GM19193 (cell line): ENCODE measurements around the gene NOS1.

Experiments used
- POLR2A ChIP-seq: IDR thresholded peaks from 4 replicates; pipeline ENCODE4 v1.6.1; 2011; ENCODE audit not compliant: insufficient read depth, insufficient read length; ENCODE audit errors: extremely low read depth

Gene NOS1

DNA sequence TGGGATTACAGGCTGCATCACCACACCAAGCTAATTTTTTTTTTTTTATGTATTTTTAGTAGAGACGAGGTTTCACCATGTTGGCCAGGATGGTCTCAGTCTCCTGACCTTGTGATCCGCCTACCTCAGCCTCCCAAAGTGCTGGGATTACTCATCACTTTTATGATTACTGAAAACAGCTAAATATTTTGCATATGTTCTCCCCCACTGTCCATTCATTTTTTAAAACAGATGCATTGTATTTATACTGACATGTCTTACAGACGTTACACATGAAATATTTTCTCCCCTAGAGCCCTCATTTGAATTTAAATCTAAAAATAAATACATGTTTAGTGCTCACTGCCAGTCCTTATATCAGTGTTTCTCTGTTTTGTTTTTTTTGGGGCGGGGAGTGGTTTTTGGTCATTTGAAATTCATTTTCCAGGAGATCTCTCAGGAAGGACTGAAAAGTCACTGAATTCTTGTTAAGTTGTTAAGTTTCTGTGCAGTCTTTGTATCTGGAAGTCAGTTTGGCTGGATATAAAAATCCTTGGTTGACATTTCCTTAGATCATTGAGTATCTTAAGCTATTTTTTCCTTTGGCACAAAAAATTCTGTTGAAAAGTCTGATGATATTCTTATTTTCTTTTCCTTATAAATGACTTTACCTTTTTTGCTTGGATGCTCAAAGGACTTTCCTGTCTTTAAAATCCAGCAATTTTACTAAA is 180.5 kb downstream of the NOS1 start:
- no peak for TF ChIP-seq POLR2A

DNA sequence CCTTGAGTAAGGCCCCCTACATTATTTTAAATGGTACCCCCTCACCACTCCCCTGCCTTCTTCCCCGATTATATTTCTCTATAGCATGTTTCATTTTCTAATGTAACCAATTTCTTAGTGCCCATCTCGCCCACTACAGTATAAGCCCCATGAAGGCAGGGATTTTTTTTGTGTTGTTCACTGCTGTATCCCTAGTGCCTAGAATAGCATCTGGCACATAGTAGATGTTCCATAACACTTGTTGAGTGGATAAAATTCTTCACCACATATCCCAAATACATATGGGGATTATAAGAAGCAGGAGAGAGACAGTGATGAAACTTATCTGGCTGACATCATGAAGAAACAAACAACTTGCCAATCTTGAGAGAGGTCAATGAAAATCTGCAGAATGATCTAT is 182.7 kb downstream of the NOS1 start:
- TF ChIP-seq POLR2A = no peak

DNA sequence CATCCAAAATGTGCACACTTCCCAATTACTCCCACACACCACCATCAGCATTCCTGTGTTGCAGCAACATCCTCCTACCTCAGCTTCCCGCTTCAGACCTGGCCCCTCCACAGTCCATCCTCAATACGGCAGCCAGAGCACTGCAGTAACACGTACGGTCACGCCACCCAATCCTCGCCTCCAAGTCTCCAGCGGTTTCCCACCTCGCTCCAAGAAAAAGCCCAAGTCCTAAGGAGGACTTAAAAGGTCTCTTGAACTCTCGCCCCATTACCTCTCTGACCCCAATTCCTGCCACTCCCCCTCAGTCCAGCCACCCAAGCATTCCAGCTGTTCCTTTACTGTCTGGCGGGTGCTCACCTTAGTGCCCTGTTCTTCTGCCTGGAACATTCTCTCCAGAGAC is 183.1 kb downstream of the NOS1 start:
- no peak for TF ChIP-seq POLR2A

- no peak for TF ChIP-seq POLR2A
Measured at GRCh38 chr12:117172168-117172567, 189.3 kb downstream of the NOS1 start.

- TF ChIP-seq POLR2A = no peak
Measured at GRCh38 chr12:117171499-117172162, 189.8 kb downstream of the NOS1 start.

DNA sequence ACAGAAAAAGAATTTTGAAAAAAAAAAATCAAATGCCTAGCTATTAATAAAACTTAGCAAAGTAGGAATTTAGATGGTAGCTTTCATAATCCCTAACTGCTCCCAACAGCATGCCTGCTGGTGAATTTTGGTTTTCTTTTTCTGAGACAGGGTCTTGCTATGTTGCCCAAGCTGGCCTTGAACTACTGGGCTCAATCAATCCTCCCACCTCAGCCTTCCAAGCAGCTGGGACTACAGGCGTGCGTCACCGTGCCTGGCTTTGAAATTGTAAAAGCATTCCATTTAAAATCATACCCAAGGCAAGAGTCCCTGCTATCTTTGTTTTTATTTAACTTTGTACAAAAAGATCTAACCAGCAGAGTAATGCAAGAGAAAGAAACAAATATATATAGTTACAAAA is 191.9 kb downstream of the NOS1 start:
- TF ChIP-seq POLR2A = no peak

- TF ChIP-seq POLR2A = no peak
Measured at GRCh38 chr12:117168976-117169375, 192.4 kb downstream of the NOS1 start.

- no peak for TF ChIP-seq POLR2A
Measured at GRCh38 chr12:117167769-117168168, 193.7 kb downstream of the NOS1 start.

DNA sequence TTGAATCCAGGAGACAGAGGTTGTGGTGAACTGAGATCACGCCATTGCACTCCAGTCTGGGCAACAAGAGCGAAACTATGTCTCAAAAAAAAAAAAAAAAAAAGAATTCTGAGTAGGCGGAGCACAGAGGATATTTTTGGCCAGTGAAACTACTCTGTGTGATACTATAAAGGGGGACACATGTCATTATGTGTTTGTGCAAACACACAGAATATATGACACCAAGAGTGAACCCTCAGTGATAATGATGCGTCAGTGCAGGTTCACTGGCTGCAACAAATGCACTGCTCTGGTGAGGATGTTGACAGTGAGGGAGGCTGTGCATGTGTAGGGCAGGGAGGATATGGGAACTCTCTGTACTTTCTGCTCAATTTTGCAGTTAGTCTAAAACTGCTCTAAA is 195.3 kb downstream of the NOS1 start:
- no peak for TF ChIP-seq POLR2A

DNA sequence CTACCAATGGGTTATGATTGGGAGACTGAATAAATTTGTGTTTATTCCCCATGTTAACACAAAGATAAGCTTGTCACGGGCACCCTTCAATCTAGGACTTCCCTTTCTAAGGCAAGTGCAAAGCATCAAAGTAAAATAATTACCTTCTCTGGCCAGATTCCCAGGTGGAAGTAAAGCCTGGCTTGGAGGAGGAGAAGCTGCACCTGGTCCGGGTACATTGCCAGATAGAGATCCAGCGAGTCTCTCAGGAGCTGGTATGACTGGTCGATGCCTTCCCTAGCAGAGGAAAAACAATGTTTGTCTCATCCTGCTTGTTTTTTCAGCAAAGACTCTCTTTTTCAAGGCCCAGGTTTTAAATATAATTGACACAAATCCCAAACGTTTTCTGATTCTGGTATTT is 196.1 kb downstream of the NOS1 start:
- TF ChIP-seq POLR2A = no peak

- no peak for TF ChIP-seq POLR2A
Measured at GRCh38 chr12:117162633-117163032, 198.8 kb downstream of the NOS1 start.

DNA sequence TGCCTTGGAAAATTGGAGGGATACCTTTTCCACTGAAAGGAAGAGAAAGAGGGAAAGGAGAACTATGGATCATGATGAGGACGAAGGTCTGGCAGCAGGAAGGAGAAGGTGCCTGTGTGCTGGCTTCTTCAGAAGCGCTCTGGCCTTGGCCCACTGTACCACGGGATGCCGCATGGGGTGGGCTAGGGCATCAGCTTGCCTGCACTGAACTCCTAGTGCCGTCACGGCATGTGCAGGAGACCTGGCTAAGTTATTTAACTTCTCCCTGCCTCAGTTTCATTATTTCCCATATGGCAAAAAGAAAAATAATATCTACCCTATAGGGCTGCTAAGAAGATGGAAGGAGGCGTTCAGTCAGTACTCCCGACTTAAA is 199.3 kb downstream of the NOS1 start:
- TF ChIP-seq POLR2A = no peak

GRCh38 chr12:117161460-117162166 is 199.8 kb downstream of the NOS1 start:
- no peak for TF ChIP-seq POLR2A

DNA sequence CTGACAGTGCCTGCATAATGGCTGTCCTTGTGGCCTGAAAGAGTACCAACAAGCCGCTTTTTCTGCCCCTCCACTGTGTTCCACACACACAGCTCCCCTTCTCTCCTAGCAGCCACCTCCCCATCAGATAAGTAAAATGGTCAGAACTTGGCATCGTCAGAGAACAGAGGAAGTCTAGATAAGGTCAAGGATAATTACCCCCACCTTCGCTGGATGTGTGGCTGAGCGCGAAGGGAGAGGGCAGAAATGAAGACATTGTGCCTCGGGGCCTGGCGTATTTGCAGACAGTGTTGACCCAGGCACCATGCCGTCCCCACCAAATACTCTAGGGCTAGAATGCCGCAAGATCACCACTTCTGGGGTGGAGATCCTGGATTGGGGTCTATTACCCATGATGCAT is 201.8 kb downstream of the NOS1 start:
- TF ChIP-seq POLR2A = no peak

GRCh38 chr12:117158911-117159553 is 202.4 kb downstream of the NOS1 start:
- TF ChIP-seq POLR2A = no peak
